ENCODE measurements around the gene PPP2R3C. TPM values are rescaled to one million over a fixed set of nuclear protein-coding genes. Genes with fewer than 3 reads are reported as not detected.

Gene PPP2R3C
- total and polyA plus RNA-seq, 4 donors, result 6.9 to 19.4 (median 12.2) TPM

DNA sequence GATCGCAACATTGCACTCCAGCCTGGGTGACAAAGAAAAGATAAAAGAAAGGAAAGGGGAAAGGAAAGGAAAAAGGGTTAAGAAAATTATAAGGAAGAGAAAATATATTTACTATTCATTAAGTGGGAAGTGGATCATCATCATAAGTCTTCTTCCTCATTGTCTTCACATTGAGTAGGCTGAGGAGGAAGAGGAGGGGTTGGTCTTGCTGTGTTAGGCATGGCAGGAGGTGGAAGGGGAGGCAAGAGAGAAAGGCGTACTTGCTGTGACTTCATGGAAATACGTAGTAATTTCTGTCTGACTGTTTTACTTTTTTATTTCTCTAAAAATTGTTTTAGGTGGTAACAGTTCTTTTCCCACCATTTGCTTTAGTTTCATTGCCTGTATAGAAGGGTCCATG, 49.6 kb downstream of the PPP2R3C start:
- no peaks in the 10 kb centered on the region for H3K9me3 ChIP-seq (ENCODE audit: control insufficient read depth in 4 of 4, low read length in 3 of 4)
- H3K9ac ChIP-seq (ENCODE audit: low read depth in 1 of 2, low read length in 2 of 2), result no peak overlapping the region
- TF ChIP-seq HNF4A (conservative IDR thresholded peaks at IDR 0.05) (no peak), TAF1 (conservative IDR thresholded peaks at IDR 0.05) (no peak), FOXA2 (IDR thresholded peaks at IDR 0.05) (no peak), JUND (IDR thresholded peaks at IDR 0.05) (no peak), SP1 (IDR thresholded peaks at IDR 0.05) (no peak)
- TF ChIP-seq, protein P1, sequence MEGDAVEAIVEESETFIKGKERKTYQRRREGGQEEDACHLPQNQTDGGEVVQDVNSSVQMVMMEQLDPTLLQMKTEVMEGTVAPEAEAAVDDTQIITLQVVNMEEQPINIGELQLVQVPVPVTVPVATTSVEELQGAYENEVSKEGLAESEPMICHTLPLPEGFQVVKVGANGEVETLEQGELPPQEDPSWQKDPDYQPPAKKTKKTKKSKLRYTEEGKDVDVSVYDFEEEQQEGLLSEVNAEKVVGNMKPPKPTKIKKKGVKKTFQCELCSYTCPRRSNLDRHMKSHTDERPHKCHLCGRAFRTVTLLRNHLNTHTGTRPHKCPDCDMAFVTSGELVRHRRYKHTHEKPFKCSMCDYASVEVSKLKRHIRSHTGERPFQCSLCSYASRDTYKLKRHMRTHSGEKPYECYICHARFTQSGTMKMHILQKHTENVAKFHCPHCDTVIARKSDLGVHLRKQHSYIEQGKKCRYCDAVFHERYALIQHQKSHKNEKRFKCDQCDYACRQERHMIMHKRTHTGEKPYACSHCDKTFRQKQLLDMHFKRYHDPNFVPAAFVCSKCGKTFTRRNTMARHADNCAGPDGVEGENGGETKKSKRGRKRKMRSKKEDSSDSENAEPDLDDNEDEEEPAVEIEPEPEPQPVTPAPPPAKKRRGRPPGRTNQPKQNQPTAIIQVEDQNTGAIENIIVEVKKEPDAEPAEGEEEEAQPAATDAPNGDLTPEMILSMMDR (IDR thresholded peaks at IDR 0.05; ENCODE audit: low read depth, low read length, missing input control), result no peak
- TF ChIP-seq, protein P2, sequence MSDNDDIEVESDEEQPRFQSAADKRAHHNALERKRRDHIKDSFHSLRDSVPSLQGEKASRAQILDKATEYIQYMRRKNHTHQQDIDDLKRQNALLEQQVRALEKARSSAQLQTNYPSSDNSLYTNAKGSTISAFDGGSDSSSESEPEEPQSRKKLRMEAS (IDR thresholded peaks at IDR 0.05), result no peak
- H3K4me1 ChIP-seq (ENCODE audit: control insufficient read depth in 4 of 4, insufficient read depth in 4 of 4, low read length in 3 of 4), result peaks cover 0 to 3% (median 2%) of the 10 kb centered on the region in 4 donors
- peaks cover 3 to 16% (median 11%) of the 10 kb centered on the region in 4 donors for H3K36me3 ChIP-seq (ENCODE audit: control insufficient read depth in 4 of 4, insufficient read depth in 3 of 4, low read depth in 1 of 4, low read length in 3 of 4)
- 94% methylated on average over 3 of the region's 3 CpGs for WGBS
- no peaks in the 10 kb centered on the region for H3K27me3 ChIP-seq (ENCODE audit: control insufficient read depth in 4 of 4, insufficient read depth in 4 of 4, low read length in 3 of 4)
- no peak for DNase-seq (ENCODE audit: low spot score)
- H3K4me3 ChIP-seq (ENCODE audit: low read depth in 1 of 3, low read length in 3 of 3), result no peak overlapping the region
- no peak overlapping the region for H3K27ac ChIP-seq (ENCODE audit: low read depth in 1 of 2, low read length in 2 of 2)

DNA sequence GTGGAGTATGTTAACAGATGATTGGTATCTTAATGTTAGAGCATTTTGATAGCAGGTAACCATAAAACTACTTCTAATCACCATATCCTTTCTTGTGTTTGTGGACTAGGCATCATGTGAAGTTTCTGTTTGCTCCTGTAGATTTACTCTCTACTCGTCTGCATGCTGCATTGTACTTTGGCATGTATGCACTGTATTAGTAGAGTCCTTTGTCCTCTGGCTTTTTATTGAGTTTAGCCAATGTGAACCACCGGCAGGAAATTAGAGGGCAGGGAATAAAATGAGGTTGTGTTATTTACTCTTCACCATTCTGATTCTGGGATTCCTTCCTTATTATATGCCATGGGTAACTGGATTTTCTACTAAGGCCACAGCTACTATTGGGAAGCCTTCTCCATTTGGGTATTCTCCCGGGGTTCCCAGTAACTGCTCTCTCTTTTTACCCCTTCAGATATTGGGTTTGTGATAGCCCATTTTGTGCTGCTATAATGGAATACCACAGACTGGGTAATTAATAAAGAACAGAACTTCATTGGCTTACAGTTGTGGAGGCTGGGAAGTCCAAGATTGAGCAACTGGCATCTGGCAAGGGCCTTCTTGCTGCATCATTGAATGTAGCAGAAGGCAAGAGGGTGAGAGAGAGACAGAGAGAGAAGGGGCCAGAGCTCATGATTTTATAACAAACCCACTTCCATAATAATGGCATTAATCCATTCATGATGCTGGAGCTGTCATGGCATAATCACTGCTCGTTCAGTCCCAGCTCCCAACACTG, 53.4 kb downstream of the PPP2R3C start:
- no peaks in the 10 kb centered on the region for H3K27me3 ChIP-seq (ENCODE audit: control insufficient read depth in 4 of 4, insufficient read depth in 4 of 4, low read length in 3 of 4)
- TF ChIP-seq HNF4G (IDR thresholded peaks at IDR 0.05) (no peak), RXRA (IDR thresholded peaks at IDR 0.05) (peak in 1 of 2 donors; percentile 25), HNF4A (conservative IDR thresholded peaks at IDR 0.05) (peak; percentile 24 to 54), EGR1 (IDR thresholded peaks at IDR 0.05; ENCODE audit: low read depth in 2 of 2) (no peak), FOXA1 (IDR thresholded peaks at IDR 0.05) (no peak)
- TF ChIP-seq, protein P3, sequence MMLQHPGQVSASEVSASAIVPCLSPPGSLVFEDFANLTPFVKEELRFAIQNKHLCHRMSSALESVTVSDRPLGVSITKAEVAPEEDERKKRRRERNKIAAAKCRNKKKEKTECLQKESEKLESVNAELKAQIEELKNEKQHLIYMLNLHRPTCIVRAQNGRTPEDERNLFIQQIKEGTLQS (IDR thresholded peaks at IDR 0.05), result no peak
- TF ChIP-seq, protein P2 (IDR thresholded peaks at IDR 0.05), result no peak
- TF ChIP-seq, protein P4, sequence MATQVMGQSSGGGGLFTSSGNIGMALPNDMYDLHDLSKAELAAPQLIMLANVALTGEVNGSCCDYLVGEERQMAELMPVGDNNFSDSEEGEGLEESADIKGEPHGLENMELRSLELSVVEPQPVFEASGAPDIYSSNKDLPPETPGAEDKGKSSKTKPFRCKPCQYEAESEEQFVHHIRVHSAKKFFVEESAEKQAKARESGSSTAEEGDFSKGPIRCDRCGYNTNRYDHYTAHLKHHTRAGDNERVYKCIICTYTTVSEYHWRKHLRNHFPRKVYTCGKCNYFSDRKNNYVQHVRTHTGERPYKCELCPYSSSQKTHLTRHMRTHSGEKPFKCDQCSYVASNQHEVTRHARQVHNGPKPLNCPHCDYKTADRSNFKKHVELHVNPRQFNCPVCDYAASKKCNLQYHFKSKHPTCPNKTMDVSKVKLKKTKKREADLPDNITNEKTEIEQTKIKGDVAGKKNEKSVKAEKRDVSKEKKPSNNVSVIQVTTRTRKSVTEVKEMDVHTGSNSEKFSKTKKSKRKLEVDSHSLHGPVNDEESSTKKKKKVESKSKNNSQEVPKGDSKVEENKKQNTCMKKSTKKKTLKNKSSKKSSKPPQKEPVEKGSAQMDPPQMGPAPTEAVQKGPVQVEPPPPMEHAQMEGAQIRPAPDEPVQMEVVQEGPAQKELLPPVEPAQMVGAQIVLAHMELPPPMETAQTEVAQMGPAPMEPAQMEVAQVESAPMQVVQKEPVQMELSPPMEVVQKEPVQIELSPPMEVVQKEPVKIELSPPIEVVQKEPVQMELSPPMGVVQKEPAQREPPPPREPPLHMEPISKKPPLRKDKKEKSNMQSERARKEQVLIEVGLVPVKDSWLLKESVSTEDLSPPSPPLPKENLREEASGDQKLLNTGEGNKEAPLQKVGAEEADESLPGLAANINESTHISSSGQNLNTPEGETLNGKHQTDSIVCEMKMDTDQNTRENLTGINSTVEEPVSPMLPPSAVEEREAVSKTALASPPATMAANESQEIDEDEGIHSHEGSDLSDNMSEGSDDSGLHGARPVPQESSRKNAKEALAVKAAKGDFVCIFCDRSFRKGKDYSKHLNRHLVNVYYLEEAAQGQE (IDR thresholded peaks at IDR 0.05), result no peak
- TF ChIP-seq, protein P1 (IDR thresholded peaks at IDR 0.05; ENCODE audit: low read depth, low read length, missing input control), result no peak
- peaks cover 3 to 11% (median 9%) of the 10 kb centered on the region in 4 donors for H3K36me3 ChIP-seq (ENCODE audit: control insufficient read depth in 4 of 4, insufficient read depth in 3 of 4, low read depth in 1 of 4, low read length in 3 of 4)
- H3K4me1 ChIP-seq (ENCODE audit: control insufficient read depth in 4 of 4, insufficient read depth in 4 of 4, low read length in 3 of 4), result peaks cover 0 to 7% (median 0%) of the 10 kb centered on the region in 4 donors
- no peak overlapping the region for H3K27ac ChIP-seq (ENCODE audit: low read depth in 1 of 2, low read length in 2 of 2)
- 60% methylated on average over 4 of the region's 4 CpGs for WGBS
- H3K4me3 ChIP-seq (ENCODE audit: low read depth in 1 of 3, low read length in 3 of 3), result no peak overlapping the region
- no peaks in the 10 kb centered on the region for H3K9me3 ChIP-seq (ENCODE audit: control insufficient read depth in 4 of 4, low read length in 3 of 4)
- H3K9ac ChIP-seq (ENCODE audit: low read depth in 1 of 2, low read length in 2 of 2), result no peak overlapping the region
- DNase-seq (ENCODE audit: low spot score), result no peak
